SIG-M5 treated with dmso at 0.1 percent for 504 hours (cell line): Measurements from ENCODE around the gene PLEKHG4.

ENCODE experiments used
- DNase-seq: peaks from one replicate; lab custom pipeline; 2025; ENCODE audit not compliant: unreplicated experiment; lab: John Stamatoyannopoulos, UW

Gene PLEKHG4

DNA sequence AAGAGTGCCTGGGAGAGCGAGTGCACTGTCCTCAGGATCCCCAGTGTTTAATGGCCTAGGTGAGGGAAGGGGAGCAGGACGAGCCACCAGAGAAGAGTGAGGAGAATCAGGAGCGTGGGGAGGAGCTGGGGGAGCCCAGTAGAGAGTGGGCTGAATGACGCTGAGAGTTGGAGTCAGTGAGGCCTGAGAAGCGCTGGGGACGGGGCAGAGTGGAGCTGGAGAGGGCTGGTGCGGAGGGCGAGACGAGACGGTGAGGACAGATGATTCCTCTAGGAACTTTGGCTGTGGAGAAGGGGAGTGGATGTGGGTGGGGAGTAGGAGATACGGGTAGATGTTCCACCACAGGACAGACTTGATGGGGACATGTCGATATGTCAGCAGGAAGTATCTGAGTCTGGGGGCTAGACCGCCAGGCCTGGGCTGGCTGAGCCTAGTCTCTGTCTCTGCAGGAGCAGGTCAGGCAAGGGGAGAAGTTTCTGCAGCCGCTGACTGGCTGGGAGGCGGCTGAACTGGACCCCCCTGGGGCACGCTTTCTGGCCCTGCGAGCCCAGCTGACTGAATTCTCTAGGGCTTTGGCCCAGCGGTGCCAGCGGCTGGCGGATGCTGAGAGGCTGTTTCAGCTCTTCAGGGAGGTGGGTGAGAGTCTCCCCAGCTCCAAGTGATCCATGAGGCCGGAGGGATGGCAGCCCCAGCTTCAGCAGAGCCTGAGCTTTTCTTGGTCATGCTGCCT lies 4.7 kb downstream of the PLEKHG4 start:
- no peak for DNase-seq

DNA sequence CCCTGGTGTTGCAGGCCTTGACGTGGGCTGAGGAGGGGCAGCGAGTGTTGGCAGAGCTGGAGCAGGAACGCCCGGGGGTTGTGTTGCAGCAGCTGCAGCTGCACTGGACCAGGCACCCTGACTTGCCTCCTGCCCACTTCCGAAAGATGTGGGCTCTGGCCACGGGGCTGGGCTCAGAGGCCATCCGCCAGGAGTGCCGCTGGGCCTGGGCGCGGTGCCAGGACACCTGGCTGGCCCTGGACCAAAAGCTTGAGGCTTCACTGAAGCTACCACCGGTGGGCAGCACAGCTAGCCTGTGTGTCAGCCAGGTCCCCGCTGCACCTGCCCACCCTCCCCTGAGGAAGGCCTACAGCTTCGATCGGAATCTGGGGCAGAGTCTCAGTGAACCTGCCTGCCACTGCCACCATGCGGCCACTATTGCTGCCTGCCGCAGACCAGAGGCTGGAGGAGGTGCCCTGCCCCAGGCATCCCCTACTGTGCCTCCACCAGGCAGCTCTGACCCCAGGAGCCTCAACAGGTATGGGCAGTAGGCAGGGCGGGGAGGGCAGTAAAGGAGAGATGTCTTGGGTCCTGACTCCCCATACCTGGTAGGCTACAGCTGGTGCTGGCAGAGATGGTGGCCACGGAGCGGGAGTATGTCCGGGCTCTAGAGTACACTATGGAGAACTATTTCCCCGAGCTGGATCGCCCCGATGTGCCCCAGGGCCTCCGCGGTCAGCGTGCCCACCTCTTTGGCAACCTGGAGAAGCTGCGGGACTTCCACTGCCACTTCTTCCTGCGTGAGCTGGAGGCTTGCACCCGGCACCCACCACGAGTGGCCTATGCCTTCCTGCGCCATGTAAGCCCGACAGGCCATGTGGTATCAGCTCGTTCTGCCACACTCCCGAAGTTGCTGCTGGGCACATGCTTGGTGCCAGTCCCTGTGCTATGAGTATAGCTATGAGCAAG lies 5.6 kb downstream of the PLEKHG4 start:
- no peak for DNase-seq

- DNase-seq = no peak
Measured at GRCh38 chr16:67286441-67287235, 7.3 kb downstream of the PLEKHG4 start.

GRCh38 chr16:67287960-67288359 lies 8.6 kb downstream of the PLEKHG4 start:
- DNase-seq = no peak

GRCh38 chr16:67291461-67291860 lies 12.1 kb downstream of the PLEKHG4 start:
- no peak for DNase-seq

GRCh38 chr16:67294171-67294757 lies 14.9 kb downstream of the PLEKHG4 start:
- no peak for DNase-seq

GRCh38 chr16:67294938-67295361 lies 15.6 kb downstream of the PLEKHG4 start:
- no peak for DNase-seq

DNA sequence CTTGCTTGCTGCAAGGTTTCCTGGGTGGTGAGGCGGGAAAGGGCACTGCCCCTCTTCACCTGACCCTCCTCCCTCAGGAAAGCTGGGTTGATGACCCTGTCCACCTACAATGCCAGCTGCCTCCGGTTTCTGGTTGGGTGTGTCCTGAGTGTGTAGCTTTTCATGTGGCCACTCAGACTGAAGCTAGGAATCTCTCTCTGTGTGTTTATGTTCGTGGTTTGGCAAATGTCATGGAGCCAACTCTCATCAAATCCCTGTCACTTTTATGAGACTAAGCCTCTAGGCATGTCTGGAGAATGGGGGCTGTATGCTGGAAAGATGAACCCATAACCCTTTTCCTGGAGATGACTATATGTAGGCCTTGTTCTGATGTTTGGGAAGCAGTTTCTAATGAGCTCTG lies 17.1 kb downstream of the PLEKHG4 start:
- DNase-seq = no peak

DNA sequence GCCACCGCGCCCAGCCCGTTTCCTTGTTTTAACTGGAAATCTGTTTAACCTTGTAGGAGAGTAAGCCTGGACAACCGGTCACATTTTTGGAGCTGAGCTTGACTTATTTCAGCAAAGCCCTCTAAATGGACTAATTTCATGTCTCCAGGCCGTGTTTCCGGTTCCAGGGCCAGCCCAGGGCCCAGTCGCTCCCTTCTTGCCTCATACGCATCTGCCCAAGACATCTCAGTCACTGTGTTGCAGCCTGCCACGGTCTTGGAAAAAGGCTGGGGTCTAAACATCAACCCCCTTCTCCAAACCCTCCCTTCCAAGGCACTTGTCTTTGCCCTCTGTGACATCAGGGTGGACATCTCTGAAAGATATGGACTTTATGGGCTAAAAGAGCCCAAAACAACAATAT lies 18.9 kb downstream of the PLEKHG4 start:
- DNase-seq = no peak

GRCh38 chr16:67299269-67299668 lies 19.9 kb downstream of the PLEKHG4 start:
- DNase-seq = no peak

DNA sequence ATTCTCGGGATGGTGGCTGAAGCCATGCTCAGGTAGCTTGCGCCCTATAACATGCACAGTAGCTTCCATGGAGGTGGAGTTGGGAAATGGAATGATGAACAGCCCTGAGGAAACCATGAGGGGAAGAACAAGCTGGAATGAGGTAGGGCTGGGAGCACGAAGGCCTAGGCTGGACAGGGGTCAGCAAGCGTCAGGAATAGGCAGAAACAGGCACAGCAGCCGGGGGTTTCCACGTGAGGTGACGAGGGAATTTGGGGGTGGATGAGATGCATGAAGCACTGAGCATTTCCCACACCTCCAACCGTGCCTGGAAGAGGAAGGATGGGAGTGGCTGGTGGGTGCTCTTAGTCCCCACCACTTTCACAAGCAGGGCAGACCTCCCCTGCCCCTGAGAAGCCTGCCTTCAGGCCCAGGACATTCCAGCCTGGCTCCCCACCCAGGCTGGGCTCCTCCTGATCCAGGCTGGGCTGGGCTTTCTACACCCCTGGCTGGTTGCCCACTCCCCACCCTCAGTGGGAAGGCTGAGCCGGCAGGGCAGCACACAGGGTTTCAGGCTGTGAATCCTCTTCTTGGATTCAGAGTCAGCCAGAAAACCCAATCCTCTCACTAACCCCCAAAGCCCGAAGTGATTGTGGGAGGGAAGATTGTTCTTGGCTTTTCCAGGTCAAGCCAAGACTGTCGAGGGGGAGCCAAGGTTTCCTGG lies 21.9 kb downstream of the PLEKHG4 start:
- no peak for DNase-seq

DNA sequence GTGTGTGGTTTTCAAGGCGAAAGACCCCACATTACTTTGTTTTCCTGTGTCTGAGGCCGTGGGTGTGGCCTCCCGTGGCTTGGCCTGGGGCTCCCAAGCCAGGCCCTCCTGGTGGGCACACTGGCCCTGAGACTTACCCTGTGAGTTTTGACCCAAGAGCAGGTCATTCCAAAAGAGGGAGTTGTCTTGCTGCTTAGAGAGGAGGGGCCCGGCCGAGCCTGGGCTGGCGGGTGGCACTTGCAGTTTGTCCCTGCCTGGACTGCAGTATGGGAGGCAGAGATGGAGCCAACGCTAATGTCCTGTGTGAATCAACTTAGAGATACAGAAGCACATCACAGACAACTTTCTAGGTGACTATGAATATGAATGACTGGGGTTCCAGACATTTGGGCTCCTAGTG lies 22.7 kb downstream of the PLEKHG4 start:
- DNase-seq = no peak

DNA sequence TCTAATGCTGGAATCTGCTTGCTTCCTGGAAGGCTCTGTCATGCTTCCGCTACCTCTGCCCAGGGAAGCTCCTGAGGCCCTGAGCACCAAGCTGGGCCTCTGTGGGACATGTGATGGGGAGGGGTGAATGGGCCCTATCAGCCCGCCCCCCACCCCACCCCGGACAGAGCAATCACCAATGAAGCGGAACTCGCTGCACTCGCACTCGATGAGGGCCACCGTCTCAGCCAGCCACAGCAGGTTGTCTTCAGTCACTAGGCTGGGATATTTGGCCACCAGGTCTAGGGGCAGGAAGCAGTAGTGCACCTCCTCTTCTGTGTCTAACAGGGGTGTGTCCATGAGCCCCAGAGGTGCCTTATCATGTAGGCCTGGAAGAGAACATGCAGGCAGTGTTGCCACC lies 23.6 kb downstream of the PLEKHG4 start:
- DNase-seq = no peak

DNA sequence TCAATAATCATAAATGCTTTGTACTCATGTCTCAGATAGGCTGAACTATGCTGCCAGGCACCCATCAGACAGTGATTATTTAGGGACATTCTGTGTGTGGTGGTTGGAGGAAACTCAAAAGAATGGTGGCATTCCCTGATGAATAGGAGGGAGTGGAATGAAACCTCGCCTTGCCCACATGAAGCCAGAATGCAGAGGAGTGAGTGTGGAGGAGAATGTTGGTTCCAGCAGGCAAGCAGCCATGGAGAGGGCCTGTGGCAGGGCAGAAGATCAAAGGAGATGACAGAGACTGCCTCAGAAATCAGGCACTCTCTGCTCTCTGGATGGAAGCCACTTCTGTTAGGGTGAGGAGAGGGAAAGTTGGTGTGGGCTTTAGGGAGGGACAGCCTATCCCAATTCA lies 24.7 kb downstream of the PLEKHG4 start:
- no peak for DNase-seq

- DNase-seq = no peak
Measured at GRCh38 chr16:67305216-67306071, 26.1 kb downstream of the PLEKHG4 start.

- no peak for DNase-seq
Measured at GRCh38 chr16:67310561-67310960, 31.2 kb downstream of the PLEKHG4 start.

GRCh38 chr16:67311607-67312488 lies 32.5 kb downstream of the PLEKHG4 start:
- DNase-seq = no peak

DNA sequence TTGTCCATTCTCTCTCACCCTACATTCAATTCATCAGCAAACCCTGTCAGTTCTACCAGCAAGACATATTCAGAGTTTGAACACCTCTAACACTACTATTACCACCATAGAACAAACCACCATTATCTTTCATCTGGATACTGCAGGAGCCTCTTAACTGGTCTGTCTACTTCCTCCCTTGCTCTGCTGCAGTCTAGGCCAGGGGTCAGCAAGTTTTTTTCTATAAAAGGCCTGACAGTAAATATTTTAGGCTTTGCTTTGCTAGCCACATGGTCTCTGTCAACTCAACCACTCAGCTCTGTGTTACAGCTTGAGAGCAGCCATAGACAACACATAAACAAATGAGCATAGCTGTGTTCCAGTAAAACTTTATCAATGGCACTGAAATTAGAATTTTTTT lies 33.4 kb downstream of the PLEKHG4 start:
- peak; percentile 29 for DNase-seq
